AG04449 (cell line): ENCODE results near the gene SLC6A13.

Source experiments
- CTCF ChIA-PET: fragments of 350-600 bp; formaldehyde crosslinking; extraction: SDS; loops from one replicate; lab custom pipeline; 2021; ENCODE audit warnings: antibody characterized with exemption; lab: Yijun Ruan, JAX
- POLR2A ChIA-PET: fragments of 400-600, 350-600 bp; formaldehyde crosslinking; extraction: SDS; loops from one replicate; lab custom pipeline; 2020; ENCODE audit warnings: antibody characterized with exemption, inconsistent platforms; lab: Yijun Ruan, JAX
- DNase-seq: peaks from one replicate; pipeline ENCODE4 v3.0.0-alpha.2; 2010; ENCODE audit warnings: low read depth, low spot score
- H3K4me3 ChIP-seq: 2 replicates; pipeline ENCODE4 v1.5.1; 2011; ENCODE audit warnings: low read depth, mild to moderate bottlenecking, control low read depth, low read length
- CTCF ChIP-seq: IDR thresholded peaks from one replicate; pipeline ENCODE4 v1.5.1; 2011; ENCODE audit warnings: mild to moderate bottlenecking, moderate library complexity, low read length, control low read depth, inconsistent platforms; ENCODE audit not compliant: insufficient read depth; ENCODE audit errors: missing control alignments

SLC6A13 gene

GRCh38 chr12:275812-276211, 13.2 kb upstream of the SLC6A13 start:
- TF ChIP-seq CTCF, result no peak
- ChIA-PET POLR2A (no interaction called here), CTCF (no interaction called here)
- H3K4me3 ChIP-seq, result no peak overlapping the region
- no peak for DNase-seq

GRCh38 chr12:273382-273781, 10.7 kb upstream of the SLC6A13 start:
- DNase-seq, result no peak
- CTCF ChIA-PET, result no interaction called here
- POLR2A ChIA-PET, result no interaction called here
- no peak overlapping the region for H3K4me3 ChIP-seq
- no peak for TF ChIP-seq CTCF

GRCh38 chr12:272942-273341, 10.3 kb upstream of the SLC6A13 start:
- CTCF ChIA-PET, result no interaction called here
- no peak for TF ChIP-seq CTCF
- no peak overlapping the region for H3K4me3 ChIP-seq
- no peak for DNase-seq
- POLR2A ChIA-PET, result no interaction called here

GRCh38 chr12:271161-271560, 8.5 kb upstream of the SLC6A13 start:
- DNase-seq, result no peak
- CTCF ChIA-PET, result no interaction called here
- no peak overlapping the region for H3K4me3 ChIP-seq
- no peak for TF ChIP-seq CTCF
- POLR2A ChIA-PET, result no interaction called here

- POLR2A ChIA-PET, result no interaction called here
- DNase-seq, result no peak
- CTCF ChIA-PET, result interaction anchor here (1.8 kb wide), 1 partner anchor 11 kb away, joined by 6 read pairs; no protein-coding TSS in a partner anchor
Observed at GRCh38 chr12:269191-269590, 6.6 kb upstream of the SLC6A13 start.

GRCh38 chr12:268483-268840, 5.8 kb upstream of the SLC6A13 start:
- POLR2A ChIA-PET, result no interaction called here
- CTCF ChIA-PET, result no interaction called here
- TF ChIP-seq CTCF, result no peak
- H3K4me3 ChIP-seq, result no peak overlapping the region
- DNase-seq, result no peak

More at GRCh38 chr12:269191-269590, 6.6 kb upstream of the SLC6A13 start:
- H3K4me3 ChIP-seq, result no peak overlapping the region
- TF ChIP-seq CTCF, result no peak
